ENCODE measurements around the gene PLAC9.

Gene PLAC9

GRCh38 chr10:80168162-80168511 lies 35.6 kb downstream of the PLAC9 start:
- H3K9me3 ChIP-seq (replicated peaks; ENCODE audit: insufficient read depth, low read length): no peaks in the 10 kb centered on the region
- H2AFZ ChIP-seq (ENCODE audit: low read length): no peak overlapping the region
- no peak overlapping the region for H3K9ac ChIP-seq (ENCODE audit: low read length)
- peaks cover 12% of the 10 kb centered on the region; the same call in 1 of the 2 replicates for H3K36me3 ChIP-seq (replicated peaks; ENCODE audit: insufficient read depth, low read length)
- no peak overlapping the region for H3K4me2 ChIP-seq (ENCODE audit: low read depth, low read length)
- H4K20me1 ChIP-seq (ENCODE audit: insufficient read depth, low read length): peaks cover 14% of the 10 kb centered on the region; the same call in 1 of the 2 replicates
- peaks cover 81% of the 10 kb centered on the region for H3K79me2 ChIP-seq (ENCODE audit: low read length)
- no peak for TF ChIP-seq EZH2 (optimal IDR thresholded peaks at IDR 0.05; ENCODE audit: low read depth, low read length)
- TF ChIP-seq EZH2phosphoT487 (IDR thresholded peaks at IDR 0.05; ENCODE audit: low read length): no peak
- no peak for TF ChIP-seq CTCF (IDR thresholded peaks at IDR 0.05; ENCODE audit: low read length)
- H3K4me1 ChIP-seq (ENCODE audit: low read length): no peaks in the 10 kb centered on the region
- no peak overlapping the region for H3K4me3 ChIP-seq (ENCODE audit: low read length)
- H3K27me3 ChIP-seq (replicated peaks; ENCODE audit: insufficient read depth, low read length): no peaks in the 10 kb centered on the region
- no peak overlapping the region for H3K27ac ChIP-seq (ENCODE audit: low read length)
- no peak for DNase-seq
- no peaks in the 10 kb centered on the region for H3K9me2 ChIP-seq (replicated peaks; ENCODE audit: insufficient read depth, low read length)
- H3F3A ChIP-seq (ENCODE audit: insufficient read depth, low read length): no peaks in the 10 kb centered on the region

GRCh38 chr10:80168679-80169380 lies 36.3 kb downstream of the PLAC9 start:
- Histone ChIP-seq H4K20me1 (ENCODE audit: insufficient read depth, low read length) (peaks cover 17% of the 10 kb centered on the region; the same call in 1 of the 2 replicates), H3K9me3 (replicated peaks; ENCODE audit: insufficient read depth, low read length) (no peaks in the 10 kb centered on the region), H3K4me2 (ENCODE audit: low read depth, low read length) (no peak overlapping the region), H3K9me2 (replicated peaks; ENCODE audit: insufficient read depth, low read length) (no peaks in the 10 kb centered on the region), H3K4me1 (ENCODE audit: low read length) (no peaks in the 10 kb centered on the region), H2AFZ (ENCODE audit: low read length) (no peak overlapping the region), H3K36me3 (replicated peaks; ENCODE audit: insufficient read depth, low read length) (peaks cover 5% of the 10 kb centered on the region; the same call in 1 of the 2 replicates), H3F3A (ENCODE audit: insufficient read depth, low read length) (no peaks in the 10 kb centered on the region), H3K4me3 (ENCODE audit: low read length) (no peak overlapping the region), H3K27ac (ENCODE audit: low read length) (no peak overlapping the region), H3K27me3 (replicated peaks; ENCODE audit: insufficient read depth, low read length) (no peaks in the 10 kb centered on the region), H3K9ac (ENCODE audit: low read length) (no peak overlapping the region), H3K79me2 (ENCODE audit: low read length) (peaks cover 88% of the 10 kb centered on the region)
- TF ChIP-seq CTCF (IDR thresholded peaks at IDR 0.05; ENCODE audit: low read length) (peak; percentile 64), EZH2phosphoT487 (IDR thresholded peaks at IDR 0.05; ENCODE audit: low read length) (no peak)
- peak; percentile 24 for DNase-seq

GRCh38 chr10:80170026-80170425 lies 37.5 kb downstream of the PLAC9 start:
- Histone ChIP-seq H3K4me1 (ENCODE audit: low read length) (no peaks in the 10 kb centered on the region), H3K36me3 (replicated peaks; ENCODE audit: insufficient read depth, low read length) (peaks cover 2% of the 10 kb centered on the region; the same call in 1 of the 2 replicates), H3K9me2 (replicated peaks; ENCODE audit: insufficient read depth, low read length) (no peaks in the 10 kb centered on the region), H3K4me2 (ENCODE audit: low read depth, low read length) (no peak overlapping the region), H3K9ac (ENCODE audit: low read length) (no peak overlapping the region), H3K79me2 (ENCODE audit: low read length) (peaks cover 85% of the 10 kb centered on the region), H2AFZ (ENCODE audit: low read length) (no peak overlapping the region), H3K27me3 (replicated peaks; ENCODE audit: insufficient read depth, low read length) (no peaks in the 10 kb centered on the region), H3F3A (ENCODE audit: insufficient read depth, low read length) (no peaks in the 10 kb centered on the region), H3K4me3 (ENCODE audit: low read length) (no peak overlapping the region), H3K27ac (ENCODE audit: low read length) (no peak overlapping the region), H4K20me1 (ENCODE audit: insufficient read depth, low read length) (peaks cover 10% of the 10 kb centered on the region; the same call in 1 of the 2 replicates), H3K9me3 (replicated peaks; ENCODE audit: insufficient read depth, low read length) (no peaks in the 10 kb centered on the region)
- DNase-seq: no peak
- no peak for TF ChIP-seq EZH2 (optimal IDR thresholded peaks at IDR 0.05; ENCODE audit: low read depth, low read length)
- TF ChIP-seq EZH2phosphoT487 (IDR thresholded peaks at IDR 0.05; ENCODE audit: low read length): no peak
- no peak for TF ChIP-seq CTCF (IDR thresholded peaks at IDR 0.05; ENCODE audit: low read length)

Measured in MM.1S (cell line).